ENCODE results near the gene KIAA1755. TPM values are rescaled to one million over a fixed set of nuclear protein-coding genes. Genes with fewer than 3 reads are reported as not detected.
"Not testable (repeated sequence)": the region's sequence is repeated elsewhere in the genome, so short reads cannot be mapped to it uniquely, and the experiment has no call there.

The KIAA1755 gene
- total RNA-seq, 4 donors from 2014 or later, result 0.05 to 0.41 (median 0.38) TPM; not detected in 1

GRCh38 chr20:38290829-38291814 lies 30.6 kb upstream of the KIAA1755 start:
- DNase-seq (no peak), ATAC-seq (no peak)
- no peak overlapping the region for H3K4me3 ChIP-seq
- no peaks in the 10 kb centered on the region for H3K36me3 ChIP-seq
- H3K27ac ChIP-seq, result no peak overlapping the region
- no peaks in the 10 kb centered on the region for H3K4me1 ChIP-seq
- no peaks in the 10 kb centered on the region for H3K9me3 ChIP-seq
- no peaks in the 10 kb centered on the region for H3K27me3 ChIP-seq
- in situ Hi-C loops (cut with MboI; ENCODE audit: low sequenced_read_pairs in 4 of 4), result no loop called here
- intact Hi-C loops (cut with DNase I; ENCODE audit: low total_unique reads), result no loop called here
- no peak for TF ChIP-seq CTCF (IDR thresholded peaks at IDR 0.05 in 4 of 5, conservative IDR thresholded peaks at IDR 0.05 in 1 of 5)
- no peak for TF ChIP-seq POLR2A (IDR thresholded peaks at IDR 0.05)

- Histone ChIP-seq H3K9me3 (no peaks in the 10 kb centered on the region), H3K4me3 (no peak overlapping the region), H3K27ac (no peak overlapping the region), H3K4me1 (no peaks in the 10 kb centered on the region), H3K36me3 (no peaks in the 10 kb centered on the region), H3K27me3 (no peaks in the 10 kb centered on the region)
- no peak for TF ChIP-seq POLR2A (IDR thresholded peaks at IDR 0.05)
- no peak for TF ChIP-seq CTCF (IDR thresholded peaks at IDR 0.05 in 4 of 5, conservative IDR thresholded peaks at IDR 0.05 in 1 of 5)
- no peak for DNase-seq
- no peak for ATAC-seq
- intact Hi-C loops (cut with DNase I; ENCODE audit: low total_unique reads) (no loop called here), in situ Hi-C loops (cut with MboI; ENCODE audit: low sequenced_read_pairs in 4 of 4) (no loop called here)
Observed at GRCh38 chr20:38286586-38287531, 26.3 kb upstream of the KIAA1755 start.

GRCh38 chr20:38284893-38285444 lies 24.4 kb upstream of the KIAA1755 start:
- intact Hi-C loops (cut with DNase I; ENCODE audit: low total_unique reads), result no loop called here
- ATAC-seq, result no peak
- in situ Hi-C loops (cut with MboI; ENCODE audit: low sequenced_read_pairs in 4 of 4), result no loop called here
- H3K9me3 ChIP-seq, result no peaks in the 10 kb centered on the region
- H3K4me1 ChIP-seq, result peaks cover 3 to 4% of the 10 kb centered on the region in 2 donors
- H3K4me3 ChIP-seq, result no peak overlapping the region
- H3K36me3 ChIP-seq, result no peaks in the 10 kb centered on the region
- DNase-seq, result no peak
- no peak overlapping the region for H3K27ac ChIP-seq
- H3K27me3 ChIP-seq, result no peaks in the 10 kb centered on the region
- TF ChIP-seq CTCF (IDR thresholded peaks at IDR 0.05 in 4 of 5, conservative IDR thresholded peaks at IDR 0.05 in 1 of 5), result no peak
- no peak for TF ChIP-seq POLR2A (IDR thresholded peaks at IDR 0.05)

- H3K4me3 ChIP-seq; in situ Hi-C loops (cut with MboI; ENCODE audit: low sequenced_read_pairs in 4 of 4); H3K27ac ChIP-seq; ATAC-seq; intact Hi-C loops (cut with DNase I; ENCODE audit: low total_unique reads); H3K4me1 ChIP-seq; H3K36me3 ChIP-seq; DNase-seq; H3K27me3 ChIP-seq; H3K9me3 ChIP-seq: not testable (repeated sequence)
Observed at GRCh38 chr20:38284066-38284650, 23.6 kb upstream of the KIAA1755 start.

All from gastrocnemius medialis (tissue), 4 donors.